Neural cell (in vitro differentiated cells): ENCODE measurements around the gene RASAL2. TPM values are rescaled to one million over a fixed set of nuclear protein-coding genes. Genes with fewer than 3 reads are reported as not detected.

Source experiments
- H2AFZ ChIP-seq: fragments of 200-600, 300-800 bp; sonication (generic), shearing (Covaris generic); 2 replicates; pipeline ENCODE4 v1.6.0; 2014; ENCODE audit warnings: low read depth, mild to moderate bottlenecking, antibody characterized with exemption, low read length, moderate library complexity
- H3F3A ChIP-seq: fragments of 200-600 bp; shearing (Covaris generic); 2 replicates; pipeline ENCODE4 v1.6.1; 2016; ENCODE audit warnings: mild to moderate bottlenecking, moderate library complexity, mixed read lengths, antibody characterized with exemption, low read length; ENCODE audit not compliant: insufficient read depth, poor library complexity, severe bottlenecking
- H3K27ac ChIP-seq: fragments of 200-600, 300-800 bp; sonication (generic), shearing (Covaris generic); 2 replicates; pipeline ENCODE4 v1.5.1; 2014; ENCODE audit warnings: mild to moderate bottlenecking, low read length, moderate library complexity
- H3K27me3 ChIP-seq: fragments of 300-800, 200-600 bp; sonication (generic), shearing (Covaris generic); 2 replicates; pipeline ENCODE4 v1.6.0; 2014; ENCODE audit warnings: mild to moderate bottlenecking, low read depth, low read length, moderate library complexity; ENCODE audit not compliant: insufficient read depth
- H3K36me3 ChIP-seq: fragments of 300-800, 200-600 bp; sonication (generic), shearing (Covaris generic); 2 replicates; pipeline ENCODE4 v1.5.1; 2014; ENCODE audit warnings: mild to moderate bottlenecking, antibody characterized with exemption, low read length, moderate library complexity; ENCODE audit not compliant: insufficient read depth
- H3K4me2 ChIP-seq: fragments of 300-800, 200-600 bp; sonication (generic), shearing (Covaris generic); 2 replicates; pipeline ENCODE4 v1.6.0; 2014; ENCODE audit warnings: mild to moderate bottlenecking, low read length
- H3K4me3 ChIP-seq: fragments of 300-800, 200-600 bp; sonication (generic), shearing (Covaris generic); 2 replicates; pipeline ENCODE4 v1.5.1; 2014; ENCODE audit warnings: mild to moderate bottlenecking, low read length, moderate library complexity
- H3K79me2 ChIP-seq: fragments of 200-600 bp; shearing (Covaris generic); replicated peaks from 2 replicates; pipeline ENCODE4 v1.6.0; 2014; ENCODE audit warnings: mild to moderate bottlenecking, low read length, moderate library complexity; ENCODE audit not compliant: insufficient read depth
- H3K9ac ChIP-seq: fragments of 300-800, 200-600 bp; sonication (generic), shearing (Covaris generic); 2 replicates; pipeline ENCODE4 v1.6.1; 2016; ENCODE audit warnings: mild to moderate bottlenecking, low read length, mixed read lengths
- H3K9me2 ChIP-seq: fragments of 200-600 bp; shearing (Covaris generic); 2 replicates; pipeline ENCODE4 v1.6.1; 2016; ENCODE audit warnings: mild to moderate bottlenecking, low read length, mixed read lengths; ENCODE audit not compliant: insufficient read depth
- H3K9me3 ChIP-seq: fragments of 200-600, 300-800 bp; sonication (generic), shearing (Covaris generic); 2 replicates; pipeline ENCODE4 v1.6.1; 2016; ENCODE audit warnings: mild to moderate bottlenecking, mixed run types, low read length, moderate library complexity, mixed read lengths
- H4K20me1 ChIP-seq: fragments of 200-600 bp; shearing (Covaris generic); 2 replicates; pipeline ENCODE4 v1.6.1; 2016; ENCODE audit warnings: mild to moderate bottlenecking, mixed run types; ENCODE audit not compliant: insufficient read depth
- CTCF ChIP-seq: fragments of 450-650 bp; IDR thresholded peaks from 2 replicates; pipeline ENCODE4 v1.5.1; 2014; ENCODE audit warnings: antibody characterized with exemption, mild to moderate bottlenecking, moderate library complexity; ENCODE audit not compliant: poor library complexity, severe bottlenecking
- EP300 ChIP-seq: fragments of 450-650 bp; conservative IDR thresholded peaks from 2 replicates; pipeline ENCODE4 v1.6.1; 2014; ENCODE audit warnings: antibody characterized with exemption, mild to moderate bottlenecking, moderate library complexity; ENCODE audit not compliant: poor library complexity, severe bottlenecking
- EZH2 ChIP-seq: fragments of 200-600, 300-800 bp; shearing (Covaris generic), sonication (generic); IDR thresholded peaks from 2 replicates; pipeline ENCODE4 v1.6.1; 2014; ENCODE audit warnings: antibody characterized with exemption, low read length, borderline replicate concordance, mild to moderate bottlenecking; ENCODE audit not compliant: insufficient read depth, poor library complexity, severe bottlenecking
- MXI1 ChIP-seq: fragments of 450-650 bp; conservative IDR thresholded peaks from 2 replicates; pipeline ENCODE4 v1.6.1; 2014; ENCODE audit warnings: antibody characterized with exemption, mild to moderate bottlenecking; ENCODE audit not compliant: poor library complexity, severe bottlenecking
- POLR2AphosphoS5 ChIP-seq: IDR thresholded peaks from 2 replicates; pipeline ENCODE4 v1.6.1; 2012
- RAD21 ChIP-seq: fragments of 450-650 bp; conservative IDR thresholded peaks from 2 replicates; pipeline ENCODE4 v1.6.1; 2014; ENCODE audit warnings: antibody characterized with exemption, mild to moderate bottlenecking, moderate library complexity
- REST ChIP-seq: IDR thresholded peaks from 2 replicates; pipeline ENCODE4 v1.6.1; 2012; ENCODE audit warnings: borderline replicate concordance
- SMC3 ChIP-seq: fragments of 450-650 bp; conservative IDR thresholded peaks from 2 replicates; pipeline ENCODE4 v1.6.1; 2014; ENCODE audit warnings: antibody characterized with exemption, mild to moderate bottlenecking, moderate library complexity; ENCODE audit not compliant: poor library complexity
- TAF1 ChIP-seq: IDR thresholded peaks from 2 replicates; pipeline ENCODE4 v1.6.1; 2012; ENCODE audit warnings: low read depth
- polyA plus RNA-seq: library from polyadenylated mRNA; depleted of rRNA; stranded (reverse); fragments of >200 nt; gene quantifications from 2 replicates; pipeline ENCODE4 v1.2.3, GENCODE V29; 2014

RASAL2 gene
- polyA plus RNA-seq, 1 donor from 2014 or later = 73.3 TPM

DNA sequence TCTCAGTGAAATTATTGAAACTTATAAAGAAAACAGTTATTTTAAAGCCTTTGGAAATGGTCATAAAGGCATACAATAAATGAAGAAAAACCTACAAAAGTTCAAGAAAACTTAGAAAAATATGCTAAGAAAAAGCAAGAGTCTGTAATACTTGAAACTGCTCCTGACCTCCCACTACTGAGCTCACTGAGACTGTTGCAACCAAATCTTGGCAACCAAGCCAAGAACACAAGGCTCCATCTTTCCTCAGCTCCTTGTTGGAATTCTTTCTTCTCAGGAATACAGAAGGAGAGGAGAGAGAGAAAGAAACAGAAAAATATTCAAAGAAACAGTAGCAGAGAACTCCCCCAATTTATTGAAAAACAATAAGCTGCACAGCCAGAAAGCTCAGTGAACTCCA is 160.5 kb downstream of the RASAL2 start:
- Histone ChIP-seq H4K20me1 (no peaks in the 10 kb centered on the region), H3K4me3 (no peak overlapping the region), H3K27ac (no peak overlapping the region), H3K79me2 (no peaks in the 10 kb centered on the region), H3K36me3 (no peaks in the 10 kb centered on the region), H3K4me2 (no peak overlapping the region), H3F3A (no peaks in the 10 kb centered on the region), H3K9me2 (no peaks in the 10 kb centered on the region), H3K27me3 (no peaks in the 10 kb centered on the region), H3K9me3 (no peaks in the 10 kb centered on the region), H2AFZ (no peak overlapping the region), H3K9ac (no peak overlapping the region)
- TF ChIP-seq EZH2 = no peak
- no peak for TF ChIP-seq REST
- no peak for TF ChIP-seq POLR2AphosphoS5
- TF ChIP-seq TAF1 = no peak
- no peak for TF ChIP-seq MXI1
- no peak for TF ChIP-seq RAD21
- no peak for TF ChIP-seq SMC3
- TF ChIP-seq CTCF = no peak
- no peak for TF ChIP-seq EP300

DNA sequence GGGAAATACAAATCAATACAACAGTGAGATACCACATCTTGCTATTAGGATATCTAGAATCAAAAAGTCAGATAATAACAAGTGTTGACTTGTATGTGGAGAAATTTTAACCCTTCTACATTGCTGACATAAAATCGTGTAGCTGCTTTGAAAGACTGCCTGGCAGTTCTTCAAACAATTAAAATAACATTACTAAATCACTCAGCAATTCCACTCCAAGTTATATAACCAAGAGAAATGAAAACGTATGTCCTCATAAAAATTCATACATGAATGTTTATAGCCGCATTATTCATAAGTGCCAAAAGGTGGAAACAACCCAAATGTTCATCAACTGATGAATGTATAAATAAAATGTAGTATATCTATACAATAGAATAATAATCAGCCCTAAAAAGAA is 164.6 kb downstream of the RASAL2 start:
- Histone ChIP-seq H3K9me2 (no peaks in the 10 kb centered on the region), H4K20me1 (no peaks in the 10 kb centered on the region), H3K27ac (no peak overlapping the region), H3K36me3 (no peaks in the 10 kb centered on the region), H3K79me2 (no peaks in the 10 kb centered on the region), H2AFZ (no peak overlapping the region), H3K9ac (no peak overlapping the region), H3K4me3 (no peak overlapping the region), H3K4me2 (no peak overlapping the region), H3F3A (no peaks in the 10 kb centered on the region), H3K9me3 (no peaks in the 10 kb centered on the region), H3K27me3 (no peaks in the 10 kb centered on the region)
- TF ChIP-seq EP300 (no peak), POLR2AphosphoS5 (no peak), REST (no peak), CTCF (no peak), EZH2 (no peak), RAD21 (no peak), SMC3 (no peak), TAF1 (no peak), MXI1 (no peak)
